ENCODE data around the gene NUBP2. TPM values are rescaled to one million over a fixed set of nuclear protein-coding genes. Genes with fewer than 3 reads are reported as not detected.

NUBP2 gene
- total and polyA plus RNA-seq, 2 experiments from 2014 or later, result 79.4 to 175 TPM

DNA sequence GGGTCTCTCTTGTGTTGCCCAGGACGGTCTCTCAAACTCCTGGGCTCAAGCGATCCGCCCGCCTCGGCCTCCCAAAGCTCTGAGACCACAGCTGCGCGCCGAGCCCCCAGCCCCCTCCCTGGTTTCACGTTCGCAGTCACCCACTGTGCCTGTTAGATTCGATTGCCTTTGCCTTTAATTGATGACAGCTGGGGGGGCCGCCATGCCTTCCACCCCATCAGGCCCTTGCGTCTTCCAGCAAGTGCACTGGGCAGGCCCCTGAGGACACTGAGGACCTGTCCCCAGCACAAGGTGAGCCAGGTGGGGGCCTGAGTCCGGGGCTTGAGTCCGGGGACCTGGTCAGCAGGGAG, 7.5 kb downstream of the NUBP2 start (continued):
- TF ChIP-seq, protein P1, sequence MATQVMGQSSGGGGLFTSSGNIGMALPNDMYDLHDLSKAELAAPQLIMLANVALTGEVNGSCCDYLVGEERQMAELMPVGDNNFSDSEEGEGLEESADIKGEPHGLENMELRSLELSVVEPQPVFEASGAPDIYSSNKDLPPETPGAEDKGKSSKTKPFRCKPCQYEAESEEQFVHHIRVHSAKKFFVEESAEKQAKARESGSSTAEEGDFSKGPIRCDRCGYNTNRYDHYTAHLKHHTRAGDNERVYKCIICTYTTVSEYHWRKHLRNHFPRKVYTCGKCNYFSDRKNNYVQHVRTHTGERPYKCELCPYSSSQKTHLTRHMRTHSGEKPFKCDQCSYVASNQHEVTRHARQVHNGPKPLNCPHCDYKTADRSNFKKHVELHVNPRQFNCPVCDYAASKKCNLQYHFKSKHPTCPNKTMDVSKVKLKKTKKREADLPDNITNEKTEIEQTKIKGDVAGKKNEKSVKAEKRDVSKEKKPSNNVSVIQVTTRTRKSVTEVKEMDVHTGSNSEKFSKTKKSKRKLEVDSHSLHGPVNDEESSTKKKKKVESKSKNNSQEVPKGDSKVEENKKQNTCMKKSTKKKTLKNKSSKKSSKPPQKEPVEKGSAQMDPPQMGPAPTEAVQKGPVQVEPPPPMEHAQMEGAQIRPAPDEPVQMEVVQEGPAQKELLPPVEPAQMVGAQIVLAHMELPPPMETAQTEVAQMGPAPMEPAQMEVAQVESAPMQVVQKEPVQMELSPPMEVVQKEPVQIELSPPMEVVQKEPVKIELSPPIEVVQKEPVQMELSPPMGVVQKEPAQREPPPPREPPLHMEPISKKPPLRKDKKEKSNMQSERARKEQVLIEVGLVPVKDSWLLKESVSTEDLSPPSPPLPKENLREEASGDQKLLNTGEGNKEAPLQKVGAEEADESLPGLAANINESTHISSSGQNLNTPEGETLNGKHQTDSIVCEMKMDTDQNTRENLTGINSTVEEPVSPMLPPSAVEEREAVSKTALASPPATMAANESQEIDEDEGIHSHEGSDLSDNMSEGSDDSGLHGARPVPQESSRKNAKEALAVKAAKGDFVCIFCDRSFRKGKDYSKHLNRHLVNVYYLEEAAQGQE (IDR thresholded peaks at IDR 0.05; ENCODE audit: unreplicated experiment), result no peak
- TF ChIP-seq NANOG (IDR thresholded peaks at IDR 0.05; ENCODE audit: borderline replicate concordance), result no peak

GRCh38 chr16:1790611-1791255, 8.0 kb downstream of the NUBP2 start:
- no peak overlapping the region for H3K4me2 ChIP-seq
- H2AFZ ChIP-seq, result no peak overlapping the region
- Mint-ChIP-seq H3K36me3 (ENCODE audit: low read depth) (peaks cover 5% of the 10 kb centered on the region; the same call in 1 of the 3 replicates), H3K27me3 (ENCODE audit: insufficient read depth, low read depth, poor library complexity) (peaks cover 1% of the 10 kb centered on the region), H3K9me3 (peaks cover 2% of the 10 kb centered on the region; the same call in 1 of the 3 replicates), H3K4me1 (no peaks in the 10 kb centered on the region), H3K27ac (no peak overlapping the region), H3K4me3 (no peak overlapping the region)
- 0 out of 2 replicates have a peak, but pooled peaks cover under 1% of the 10 kb centered on the region for H4K20me1 ChIP-seq (replicated peaks; ENCODE audit: insufficient read depth)
- DNase-seq (ENCODE audit: low spot score), result no peak
- H3K4me1 ChIP-seq (ENCODE audit: insufficient read depth), result no peaks in the 10 kb centered on the region
- no peaks in the 10 kb centered on the region for H3K36me3 ChIP-seq (ENCODE audit: insufficient read depth)
- ATAC-seq, result no peak
- H3K79me2 ChIP-seq (replicated peaks; ENCODE audit: insufficient read depth), result peaks cover 8% of the 10 kb centered on the region
- H3K27me3 ChIP-seq (ENCODE audit: insufficient read depth), result no peaks in the 10 kb centered on the region
- no peak overlapping the region for H3K27ac ChIP-seq (ENCODE audit: low read depth)
- H3K4me3 ChIP-seq, result no peak overlapping the region
- no peaks in the 10 kb centered on the region for H3F3A ChIP-seq (replicated peaks; ENCODE audit: low read depth)
- H3K9me2 ChIP-seq (ENCODE audit: insufficient read depth), result no peaks in the 10 kb centered on the region
- no peak for TF ChIP-seq NANOG (IDR thresholded peaks at IDR 0.05; ENCODE audit: borderline replicate concordance)
- TF ChIP-seq JUNB (IDR thresholded peaks at IDR 0.05; ENCODE audit: unreplicated experiment), result no peak
- TF ChIP-seq CREB1 (CRISPR knock-in tag; IDR thresholded peaks at IDR 0.05; ENCODE audit: low read depth), result no peak
- no peak for TF ChIP-seq EZH2 (IDR thresholded peaks at IDR 0.05; ENCODE audit: low read depth, unreplicated experiment)
- no peak for TF ChIP-seq ZNF114 (CRISPR knock-in tag; IDR thresholded peaks at IDR 0.05)
- TF ChIP-seq ETS1 (IDR thresholded peaks at IDR 0.05), result no peak
- no peak for TF ChIP-seq ZNF331 (CRISPR knock-in tag; IDR thresholded peaks at IDR 0.05; ENCODE audit: low read depth)
- no peak for TF ChIP-seq POLR2AphosphoS5 (IDR thresholded peaks at IDR 0.05; ENCODE audit: low read depth)
- TF ChIP-seq CTCF (conservative IDR thresholded peaks at IDR 0.05; ENCODE audit: low read depth in 2 of 2), result no peak
- TF ChIP-seq, protein P1 (IDR thresholded peaks at IDR 0.05; ENCODE audit: unreplicated experiment), result no peak
- TF ChIP-seq EZH2phosphoT487 (IDR thresholded peaks at IDR 0.05; ENCODE audit: unreplicated experiment), result no peak
